CD4-positive, alpha-beta T cell treated with Interleukin-4 for 1 hour (primary cell): ENCODE data around the gene MAML2.

Experiments used
- DNase-seq, 2 donors: peaks; one replicate each; pipeline ENCODE4 v3.0.0-alpha.2; 2020 to 2022

Gene MAML2

GRCh38 chr11:95993438-95994298 is 349.3 kb downstream of the MAML2 start:
- DNase-seq, result no peak

GRCh38 chr11:95991545-95991944 is 351.4 kb downstream of the MAML2 start:
- DNase-seq, result no peak

GRCh38 chr11:95991101-95991500 is 351.9 kb downstream of the MAML2 start:
- no peak for DNase-seq

- no peak for DNase-seq
Measured at GRCh38 chr11:95989780-95990179, 353.2 kb downstream of the MAML2 start.

GRCh38 chr11:95989076-95989605 is 353.9 kb downstream of the MAML2 start:
- no peak for DNase-seq

GRCh38 chr11:95985174-95985808 is 357.7 kb downstream of the MAML2 start:
- DNase-seq, result no peak

- DNase-seq, result no peak
Measured at GRCh38 chr11:95984072-95984471, 358.9 kb downstream of the MAML2 start.

GRCh38 chr11:95977534-95978174 is 365.3 kb downstream of the MAML2 start:
- DNase-seq, result no peak

- DNase-seq, result no peak
Measured at GRCh38 chr11:95976550-95976949, 366.4 kb downstream of the MAML2 start.

GRCh38 chr11:95975343-95975742 is 367.7 kb downstream of the MAML2 start:
- DNase-seq, result no peak

GRCh38 chr11:95972060-95972459 is 370.9 kb downstream of the MAML2 start:
- no peak for DNase-seq

- DNase-seq, result peak in 1 of 2 donors; percentile 2
Measured at GRCh38 chr11:95968585-95968984, 374.4 kb downstream of the MAML2 start.

GRCh38 chr11:95964281-95964680 is 378.7 kb downstream of the MAML2 start:
- no peak for DNase-seq

GRCh38 chr11:95961758-95962157 is 381.2 kb downstream of the MAML2 start:
- no peak for DNase-seq

GRCh38 chr11:95950905-95951304 is 392.1 kb downstream of the MAML2 start:
- DNase-seq, result no peak

GRCh38 chr11:95948637-95949036 is 394.4 kb downstream of the MAML2 start:
- DNase-seq, result no peak

GRCh38 chr11:95944623-95945022 is 398.4 kb downstream of the MAML2 start:
- DNase-seq, result no peak

GRCh38 chr11:95943546-95943945 is 399.4 kb downstream of the MAML2 start:
- no peak for DNase-seq

- DNase-seq, result no peak
Measured at GRCh38 chr11:95939091-95939490, 403.9 kb downstream of the MAML2 start.

- DNase-seq, result no peak
Measured at GRCh38 chr11:95937358-95937757, 405.6 kb downstream of the MAML2 start.

- DNase-seq, result no peak
Measured at GRCh38 chr11:95933594-95933993, 409.4 kb downstream of the MAML2 start.

- no peak for DNase-seq
Measured at GRCh38 chr11:95931916-95932315, 411.1 kb downstream of the MAML2 start.

GRCh38 chr11:95930948-95931347 is 412.0 kb downstream of the MAML2 start:
- DNase-seq, result no peak

GRCh38 chr11:95926726-95927125 is 416.3 kb downstream of the MAML2 start:
- DNase-seq, result no peak
